Measurements from ENCODE around the gene KCNJ4.

Gene KCNJ4

DNA sequence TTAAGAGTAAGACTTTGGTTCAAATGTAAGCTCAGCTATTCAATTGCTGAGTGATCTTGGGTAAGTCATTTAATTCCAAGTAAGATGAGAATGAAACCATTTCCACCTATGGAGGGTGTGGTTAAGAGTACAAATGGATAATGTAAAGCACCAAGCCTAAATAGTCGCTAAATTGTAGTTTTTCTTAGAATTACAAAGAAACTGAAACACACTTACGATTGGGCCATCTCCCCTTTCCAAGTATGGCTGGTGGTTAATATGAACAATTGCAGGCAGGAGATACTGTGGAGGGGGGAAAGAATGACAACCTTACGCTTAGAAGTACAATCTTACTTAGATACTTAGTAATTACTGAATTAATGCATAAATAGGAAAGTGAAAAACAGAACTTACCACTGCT is 42.9 kb upstream of the KCNJ4 start:
- TF ChIP-seq, protein P1, sequence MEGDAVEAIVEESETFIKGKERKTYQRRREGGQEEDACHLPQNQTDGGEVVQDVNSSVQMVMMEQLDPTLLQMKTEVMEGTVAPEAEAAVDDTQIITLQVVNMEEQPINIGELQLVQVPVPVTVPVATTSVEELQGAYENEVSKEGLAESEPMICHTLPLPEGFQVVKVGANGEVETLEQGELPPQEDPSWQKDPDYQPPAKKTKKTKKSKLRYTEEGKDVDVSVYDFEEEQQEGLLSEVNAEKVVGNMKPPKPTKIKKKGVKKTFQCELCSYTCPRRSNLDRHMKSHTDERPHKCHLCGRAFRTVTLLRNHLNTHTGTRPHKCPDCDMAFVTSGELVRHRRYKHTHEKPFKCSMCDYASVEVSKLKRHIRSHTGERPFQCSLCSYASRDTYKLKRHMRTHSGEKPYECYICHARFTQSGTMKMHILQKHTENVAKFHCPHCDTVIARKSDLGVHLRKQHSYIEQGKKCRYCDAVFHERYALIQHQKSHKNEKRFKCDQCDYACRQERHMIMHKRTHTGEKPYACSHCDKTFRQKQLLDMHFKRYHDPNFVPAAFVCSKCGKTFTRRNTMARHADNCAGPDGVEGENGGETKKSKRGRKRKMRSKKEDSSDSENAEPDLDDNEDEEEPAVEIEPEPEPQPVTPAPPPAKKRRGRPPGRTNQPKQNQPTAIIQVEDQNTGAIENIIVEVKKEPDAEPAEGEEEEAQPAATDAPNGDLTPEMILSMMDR (conservative IDR thresholded peaks at IDR 0.05; ENCODE audit: low read length): no peak
- no peak for TF ChIP-seq EZH2phosphoT487 (IDR thresholded peaks at IDR 0.05; ENCODE audit: borderline replicate concordance)
- no peak overlapping the region for H2AFZ ChIP-seq (ENCODE audit: low read length)
- H3K9me3 ChIP-seq (ENCODE audit: insufficient read depth, low read depth, low read length): no peaks in the 10 kb centered on the region
- no peak overlapping the region for H3K9ac ChIP-seq (ENCODE audit: low read depth, low read length, poor library complexity, severe bottlenecking)
- peaks cover 98% of the 10 kb centered on the region for H3K79me2 ChIP-seq (ENCODE audit: insufficient read depth, low read length)
- H3K4me2 ChIP-seq (ENCODE audit: low read depth, low read length, poor library complexity, severe bottlenecking): peak overlapping the region; percentile 64
- no peaks in the 10 kb centered on the region for H3K27me3 ChIP-seq (ENCODE audit: insufficient read depth, low read length, poor library complexity, severe bottlenecking)
- no peaks in the 10 kb centered on the region for H3F3A ChIP-seq (ENCODE audit: low read depth)
- H3K4me3 ChIP-seq (ENCODE audit: low read length, poor library complexity, severe bottlenecking): no peak overlapping the region
- H4K20me1 ChIP-seq (ENCODE audit: insufficient read depth, low read length, poor library complexity, severe bottlenecking): peaks cover 95% of the 10 kb centered on the region
- H3K36me3 ChIP-seq (ENCODE audit: insufficient read depth, low read length): peaks cover 84% of the 10 kb centered on the region
- H3K4me1 ChIP-seq (ENCODE audit: insufficient read depth, low read length, poor library complexity, severe bottlenecking): peaks cover 48% of the 10 kb centered on the region
- no peaks in the 10 kb centered on the region for H3K9me2 ChIP-seq (replicated peaks; ENCODE audit: low read depth, low read length)

DNA sequence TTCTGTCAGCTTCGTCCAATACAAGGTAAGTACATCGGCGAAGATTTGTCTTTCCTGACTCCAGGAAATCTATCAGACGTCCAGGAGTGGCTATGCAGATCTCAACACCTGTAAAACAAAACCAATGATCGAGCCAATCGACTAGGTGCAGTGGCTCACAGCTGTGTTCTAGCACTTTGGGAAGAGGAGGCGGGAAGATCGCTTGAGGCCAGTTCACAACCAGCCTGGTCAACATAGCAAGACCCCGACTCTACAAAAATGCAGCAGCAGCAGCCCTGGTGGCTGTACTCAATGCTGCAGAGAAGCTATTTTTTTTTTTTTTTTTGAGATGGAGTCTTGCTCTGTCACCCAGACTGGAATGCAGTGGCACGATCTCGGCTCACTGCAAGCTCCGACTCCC is 39.9 kb upstream of the KCNJ4 start:
- Histone ChIP-seq H4K20me1 (ENCODE audit: insufficient read depth, low read length, poor library complexity, severe bottlenecking) (peaks cover 87% of the 10 kb centered on the region), H2AFZ (ENCODE audit: low read length) (no peak overlapping the region)

DNA sequence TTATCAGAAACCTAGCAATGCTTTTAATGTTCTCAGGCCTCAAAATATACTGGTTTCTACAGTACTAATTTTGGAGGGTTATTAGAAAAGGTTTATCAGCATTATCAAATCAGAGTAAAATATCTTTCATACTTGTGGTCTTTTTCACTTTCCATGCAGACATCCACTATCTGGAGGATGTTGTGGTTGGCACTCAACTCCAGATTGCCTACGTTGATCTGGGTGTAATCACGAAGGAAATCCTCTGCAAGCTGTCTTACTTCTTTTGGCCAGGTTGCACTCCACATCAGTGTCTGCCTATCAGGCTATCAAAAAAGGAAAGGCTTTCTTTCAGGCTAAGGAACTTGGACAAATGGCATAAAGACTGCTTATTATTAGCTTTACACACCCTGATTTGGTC is 39.5 kb upstream of the KCNJ4 start:
- no peak overlapping the region for H3K4me3 ChIP-seq (ENCODE audit: low read length, poor library complexity, severe bottlenecking)
- H3K79me2 ChIP-seq (ENCODE audit: insufficient read depth, low read length): peaks cover 71% of the 10 kb centered on the region
- H3K4me2 ChIP-seq (ENCODE audit: low read depth, low read length, poor library complexity, severe bottlenecking): no peak overlapping the region
- H3F3A ChIP-seq (ENCODE audit: low read depth): peaks cover 3% of the 10 kb centered on the region
- H3K4me1 ChIP-seq (ENCODE audit: insufficient read depth, low read length, poor library complexity, severe bottlenecking): peaks cover 29% of the 10 kb centered on the region
- peaks cover 87% of the 10 kb centered on the region for H4K20me1 ChIP-seq (ENCODE audit: insufficient read depth, low read length, poor library complexity, severe bottlenecking)
- no peaks in the 10 kb centered on the region for H3K27me3 ChIP-seq (ENCODE audit: insufficient read depth, low read length, poor library complexity, severe bottlenecking)
- H3K9me3 ChIP-seq (ENCODE audit: insufficient read depth, low read depth, low read length): no peaks in the 10 kb centered on the region
- H3K36me3 ChIP-seq (ENCODE audit: insufficient read depth, low read length): peaks cover 96% of the 10 kb centered on the region
- H3K9me2 ChIP-seq (replicated peaks; ENCODE audit: low read depth, low read length): no peaks in the 10 kb centered on the region
- no peak overlapping the region for H3K9ac ChIP-seq (ENCODE audit: low read depth, low read length, poor library complexity, severe bottlenecking)
- H2AFZ ChIP-seq (ENCODE audit: low read length): no peak overlapping the region
- TF ChIP-seq, protein P1 (conservative IDR thresholded peaks at IDR 0.05; ENCODE audit: low read length): no peak
- no peak for TF ChIP-seq EZH2phosphoT487 (IDR thresholded peaks at IDR 0.05; ENCODE audit: borderline replicate concordance)

More for the DNA sequence above, 39.9 kb upstream of the KCNJ4 start:
- Histone ChIP-seq H3K79me2 (ENCODE audit: insufficient read depth, low read length) (peaks cover 75% of the 10 kb centered on the region), H3K4me3 (ENCODE audit: low read length, poor library complexity, severe bottlenecking) (no peak overlapping the region), H3K9ac (ENCODE audit: low read depth, low read length, poor library complexity, severe bottlenecking) (no peak overlapping the region), H3F3A (ENCODE audit: low read depth) (peaks cover 3% of the 10 kb centered on the region), H3K9me3 (ENCODE audit: insufficient read depth, low read depth, low read length) (no peaks in the 10 kb centered on the region), H3K9me2 (replicated peaks; ENCODE audit: low read depth, low read length) (no peaks in the 10 kb centered on the region), H3K4me2 (ENCODE audit: low read depth, low read length, poor library complexity, severe bottlenecking) (no peak overlapping the region), H3K27me3 (ENCODE audit: insufficient read depth, low read length, poor library complexity, severe bottlenecking) (no peaks in the 10 kb centered on the region), H3K4me1 (ENCODE audit: insufficient read depth, low read length, poor library complexity, severe bottlenecking) (peaks cover 31% of the 10 kb centered on the region), H3K36me3 (ENCODE audit: insufficient read depth, low read length) (peaks cover 96% of the 10 kb centered on the region)
- TF ChIP-seq, protein P1 (conservative IDR thresholded peaks at IDR 0.05; ENCODE audit: low read length): no peak
- TF ChIP-seq EZH2phosphoT487 (IDR thresholded peaks at IDR 0.05; ENCODE audit: borderline replicate concordance): no peak
